Measurements from ENCODE around the gene NT5DC3. TPM values are rescaled to one million over a fixed set of nuclear protein-coding genes. Genes with fewer than 3 reads are reported as not detected.

The NT5DC3 gene
- polyA plus RNA-seq, 4 donors: 3.3 to 4.1 (median 3.7) TPM

- DNase-seq (ENCODE audit: low read depth in 4 of 4, low spot score in 3 of 4): no peak
These were observed 55.6 kb downstream of the NT5DC3 start for GRCh38 chr12:103785243-103786031.

GRCh38 chr12:103783744-103784664 is 57.0 kb downstream of the NT5DC3 start:
- no peak for DNase-seq (ENCODE audit: low read depth in 4 of 4, low spot score in 3 of 4)

GRCh38 chr12:103782399-103782798 is 58.6 kb downstream of the NT5DC3 start:
- no peak for DNase-seq (ENCODE audit: low read depth in 4 of 4, low spot score in 3 of 4)

- DNase-seq (ENCODE audit: low read depth in 4 of 4, low spot score in 3 of 4): no peak
These were observed 60.0 kb downstream of the NT5DC3 start for GRCh38 chr12:103780992-103781391.

- DNase-seq (ENCODE audit: low read depth in 4 of 4, low spot score in 3 of 4): no peak
These were observed 61.0 kb downstream of the NT5DC3 start for GRCh38 chr12:103780093-103780440.

- DNase-seq (ENCODE audit: low read depth in 4 of 4, low spot score in 3 of 4): no peak
These were observed 61.5 kb downstream of the NT5DC3 start for GRCh38 chr12:103779410-103780092.

- DNase-seq (ENCODE audit: low read depth in 4 of 4, low spot score in 3 of 4): no peak
These were observed 62.3 kb downstream of the NT5DC3 start for GRCh38 chr12:103778781-103779180.

- no peak for DNase-seq (ENCODE audit: low read depth in 4 of 4, low spot score in 3 of 4)
These were observed 66.0 kb downstream of the NT5DC3 start for GRCh38 chr12:103774977-103775560.

GRCh38 chr12:103773109-103773910 is 67.7 kb downstream of the NT5DC3 start:
- no peak for DNase-seq (ENCODE audit: low read depth in 4 of 4, low spot score in 3 of 4)

GRCh38 chr12:103772367-103773108 is 68.5 kb downstream of the NT5DC3 start:
- DNase-seq (ENCODE audit: low read depth in 4 of 4, low spot score in 3 of 4): no peak

- no peak for DNase-seq (ENCODE audit: low read depth in 4 of 4, low spot score in 3 of 4)
These were observed 69.6 kb downstream of the NT5DC3 start for GRCh38 chr12:103771466-103771865.

- DNase-seq (ENCODE audit: low read depth in 4 of 4, low spot score in 3 of 4): no peak
These were observed 71.6 kb downstream of the NT5DC3 start for GRCh38 chr12:103769240-103769945.

GRCh38 chr12:103768467-103769123 is 72.4 kb downstream of the NT5DC3 start:
- no peak for DNase-seq (ENCODE audit: low read depth in 4 of 4, low spot score in 3 of 4)

GRCh38 chr12:103766028-103766427 is 75.0 kb downstream of the NT5DC3 start:
- DNase-seq (ENCODE audit: low read depth in 4 of 4, low spot score in 3 of 4): no peak

GRCh38 chr12:103765322-103765721 is 75.7 kb downstream of the NT5DC3 start:
- DNase-seq (ENCODE audit: low read depth in 4 of 4, low spot score in 3 of 4): no peak

- no peak for DNase-seq (ENCODE audit: low read depth in 4 of 4, low spot score in 3 of 4)
These were observed 78.6 kb downstream of the NT5DC3 start for GRCh38 chr12:103762473-103762872.

GRCh38 chr12:103758310-103759089 is 82.5 kb downstream of the NT5DC3 start:
- no peak for DNase-seq (ENCODE audit: low read depth in 4 of 4, low spot score in 3 of 4)
